Mucosa of rectum (tissue), 2 donors: ENCODE data around the gene BMERB1.
"Not testable (repeated sequence)": the region's sequence is repeated elsewhere in the genome, so short reads cannot be mapped to it uniquely, and the experiment has no call there.

Experiments used
- H3K27ac ChIP-seq, 2 donors: one replicate each; pipeline ENCODE4 v1.7.0; 2013; ENCODE audit warnings: inconsistent platforms in 2 of 2, low read depth in 2 of 2, low read length in 2 of 2
- H3K27me3 ChIP-seq, 2 donors: one replicate each; pipeline ENCODE4 v1.7.0; 2013; ENCODE audit warnings: low read length in 2 of 2; ENCODE audit not compliant: control insufficient read depth in 2 of 2, insufficient read depth in 2 of 2
- H3K36me3 ChIP-seq, 2 donors: one replicate each; pipeline ENCODE4 v1.7.0; 2013; ENCODE audit warnings: low read length in 2 of 2; ENCODE audit not compliant: control insufficient read depth in 2 of 2, insufficient read depth in 2 of 2
- H3K4me1 ChIP-seq, 2 donors: one replicate each; pipeline ENCODE4 v1.7.0; 2013; ENCODE audit warnings: low read length in 2 of 2, mild to moderate bottlenecking in 1 of 2; ENCODE audit not compliant: control insufficient read depth in 2 of 2, insufficient read depth in 2 of 2
- H3K4me3 ChIP-seq, 2 donors: one replicate each; pipeline ENCODE4 v1.7.0; 2013; ENCODE audit warnings: low read length in 2 of 2
- H3K9ac ChIP-seq, 2 donors: one replicate each; pipeline ENCODE4 v1.7.0; 2013; ENCODE audit warnings: low read length in 2 of 2, low read depth in 1 of 2, mild to moderate bottlenecking in 1 of 2
- H3K9me3 ChIP-seq, 2 donors: one replicate each; pipeline ENCODE4 v1.7.0; 2013; ENCODE audit warnings: low read length in 2 of 2; ENCODE audit not compliant: control insufficient read depth in 2 of 2
- donor health status: healthy.
- donor health status: Normal muscosa, but diverticular disease.

Gene BMERB1

GRCh38 chr16:15547072-15547767, 112.8 kb downstream of the BMERB1 start:
- H3K9ac ChIP-seq, H3K4me3 ChIP-seq, H3K4me1 ChIP-seq, H3K36me3 ChIP-seq, H3K27me3 ChIP-seq, H3K9me3 ChIP-seq, H3K27ac ChIP-seq: not testable (repeated sequence)

GRCh38 chr16:15547768-15548096, 113.3 kb downstream of the BMERB1 start:
- H3K9me3 ChIP-seq, result no peaks in the 10 kb centered on the region

GRCh38 chr16:15548482-15548891, 114.1 kb downstream of the BMERB1 start:
- no peaks in the 10 kb centered on the region for H3K4me1 ChIP-seq
- no peaks in the 10 kb centered on the region for H3K27me3 ChIP-seq
- H3K9me3 ChIP-seq, result no peaks in the 10 kb centered on the region
- no peak overlapping the region for H3K27ac ChIP-seq
- H3K36me3 ChIP-seq, result no peaks in the 10 kb centered on the region
- H3K4me3 ChIP-seq, result no peak overlapping the region
- H3K9ac ChIP-seq, result no peak overlapping the region

More at GRCh38 chr16:15547768-15548096, 113.3 kb downstream of the BMERB1 start:
- Histone ChIP-seq H3K9ac (no peak overlapping the region), H3K27me3 (no peaks in the 10 kb centered on the region), H3K4me1 (no peaks in the 10 kb centered on the region), H3K4me3 (no peak overlapping the region), H3K36me3 (no peaks in the 10 kb centered on the region), H3K27ac (no peak overlapping the region)

- H3K9me3 ChIP-seq, result no peaks in the 10 kb centered on the region
- H3K27ac ChIP-seq, result no peak overlapping the region
- no peak overlapping the region for H3K9ac ChIP-seq
- H3K4me3 ChIP-seq, result no peak overlapping the region
- no peaks in the 10 kb centered on the region for H3K27me3 ChIP-seq
- H3K4me1 ChIP-seq, result no peaks in the 10 kb centered on the region
- no peaks in the 10 kb centered on the region for H3K36me3 ChIP-seq
Observed at GRCh38 chr16:15552507-15552906, 118.1 kb downstream of the BMERB1 start.

- no peak overlapping the region for H3K4me3 ChIP-seq
- no peak overlapping the region for H3K9ac ChIP-seq
- no peaks in the 10 kb centered on the region for H3K4me1 ChIP-seq
- no peaks in the 10 kb centered on the region for H3K36me3 ChIP-seq
- no peak overlapping the region for H3K27ac ChIP-seq
- H3K27me3 ChIP-seq, result no peaks in the 10 kb centered on the region
- H3K9me3 ChIP-seq, result no peaks in the 10 kb centered on the region
Observed at GRCh38 chr16:15553313-15554088, 119.1 kb downstream of the BMERB1 start.

- Histone ChIP-seq H3K4me3 (no peak overlapping the region), H3K36me3 (no peaks in the 10 kb centered on the region), H3K9me3 (no peaks in the 10 kb centered on the region), H3K27ac (no peak overlapping the region), H3K4me1 (no peaks in the 10 kb centered on the region), H3K9ac (no peak overlapping the region), H3K27me3 (no peaks in the 10 kb centered on the region)
Observed at GRCh38 chr16:15556130-15556529, 121.7 kb downstream of the BMERB1 start.

- Histone ChIP-seq H3K9ac (no peak overlapping the region), H3K27me3 (no peaks in the 10 kb centered on the region), H3K27ac (no peak overlapping the region), H3K36me3 (no peaks in the 10 kb centered on the region), H3K9me3 (no peaks in the 10 kb centered on the region), H3K4me3 (no peak overlapping the region), H3K4me1 (no peaks in the 10 kb centered on the region)
Observed at GRCh38 chr16:15557258-15557657, 122.9 kb downstream of the BMERB1 start.

- Histone ChIP-seq H3K9ac (no peak overlapping the region), H3K36me3 (no peaks in the 10 kb centered on the region), H3K4me3 (no peak overlapping the region), H3K9me3 (no peaks in the 10 kb centered on the region), H3K4me1 (peaks cover 0 to 2% of the 10 kb centered on the region in 2 donors), H3K27me3 (no peaks in the 10 kb centered on the region), H3K27ac (no peak overlapping the region)
Observed at GRCh38 chr16:15559176-15559575, 124.8 kb downstream of the BMERB1 start.

GRCh38 chr16:15564604-15565339, 130.4 kb downstream of the BMERB1 start:
- Histone ChIP-seq H3K9me3 (no peaks in the 10 kb centered on the region), H3K36me3 (no peaks in the 10 kb centered on the region), H3K9ac (no peak overlapping the region), H3K4me1 (peaks cover 0 to 2% of the 10 kb centered on the region in 2 donors), H3K27ac (no peak overlapping the region), H3K4me3 (no peak overlapping the region), H3K27me3 (no peaks in the 10 kb centered on the region)

- H3K27ac ChIP-seq, result no peak overlapping the region
- no peaks in the 10 kb centered on the region for H3K9me3 ChIP-seq
- peaks cover 0 to 2% of the 10 kb centered on the region in 2 donors for H3K4me1 ChIP-seq
- no peaks in the 10 kb centered on the region for H3K36me3 ChIP-seq
- no peaks in the 10 kb centered on the region for H3K27me3 ChIP-seq
- H3K4me3 ChIP-seq, result no peak overlapping the region
- H3K9ac ChIP-seq, result no peak overlapping the region
Observed at GRCh38 chr16:15566095-15566494, 131.7 kb downstream of the BMERB1 start.
